ENCODE measurements around the gene ATP9A.

Gene ATP9A

GRCh38 chr20:51738877-51739447 lies 29.2 kb downstream of the ATP9A start (continued):
- no peak for TF ChIP-seq ZNF211 (tag by site-specific recombination; IDR thresholded peaks at IDR 0.05; ENCODE audit: low read depth)
- TF ChIP-seq ZNF600 (tag by site-specific recombination; IDR thresholded peaks at IDR 0.05), result peak; percentile 97
- no peak for TF ChIP-seq ZNF132 (tag by site-specific recombination; IDR thresholded peaks at IDR 0.05; ENCODE audit: borderline replicate concordance)
- TF ChIP-seq ZNF488 (tag by site-specific recombination; IDR thresholded peaks at IDR 0.05), result no peak
- no peak for TF ChIP-seq GLI2 (tag by site-specific recombination; IDR thresholded peaks at IDR 0.05; ENCODE audit: borderline replicate concordance, low read depth)
- no peak for TF ChIP-seq ZNF426 (tag by site-specific recombination; IDR thresholded peaks at IDR 0.05)
- no peak for TF ChIP-seq ZIC2 (tag by site-specific recombination; IDR thresholded peaks at IDR 0.05)
- no peak for TF ChIP-seq ZNF623 (tag by site-specific recombination; IDR thresholded peaks at IDR 0.05)
- no peak for TF ChIP-seq ZNF701 (tag by site-specific recombination; IDR thresholded peaks at IDR 0.05)
- no peak for TF ChIP-seq ZNF221 (tag by site-specific recombination; IDR thresholded peaks at IDR 0.05; ENCODE audit: borderline replicate concordance)
- no peak for TF ChIP-seq ZNF174 (tag by site-specific recombination; IDR thresholded peaks at IDR 0.05)
- TF ChIP-seq IKZF3 (tag by site-specific recombination; IDR thresholded peaks at IDR 0.05), result no peak
- no peak for TF ChIP-seq ZNF202 (tag by site-specific recombination; IDR thresholded peaks at IDR 0.05; ENCODE audit: borderline replicate concordance)
- no peak for TF ChIP-seq ZNF223 (tag by site-specific recombination; IDR thresholded peaks at IDR 0.05)
- no peak for TF ChIP-seq ZNF354C (tag by site-specific recombination; IDR thresholded peaks at IDR 0.05; ENCODE audit: borderline replicate concordance, low read depth)
- no peak for TF ChIP-seq ZNF266 (tag by site-specific recombination; IDR thresholded peaks at IDR 0.05; ENCODE audit: low read depth)
- no peak for TF ChIP-seq ZNF10 (tag by site-specific recombination; IDR thresholded peaks at IDR 0.05)
- no peak for TF ChIP-seq ZNF2 (tag by site-specific recombination; IDR thresholded peaks at IDR 0.05)
- TF ChIP-seq SP7 (tag by site-specific recombination; IDR thresholded peaks at IDR 0.05), result peak; percentile 35; the same call in 1 of the 2 replicates
- TF ChIP-seq ZBTB49 (tag by site-specific recombination; IDR thresholded peaks at IDR 0.05; ENCODE audit: low read depth), result no peak
- TF ChIP-seq PRDM10 (tag by site-specific recombination; IDR thresholded peaks at IDR 0.05), result peak; percentile 38; the same call in 1 of the 2 replicates
- TF ChIP-seq ZEB2 (tag by site-specific recombination; IDR thresholded peaks at IDR 0.05), result no peak
- no peak for TF ChIP-seq PBX3 (CRISPR knock-in tag; IDR thresholded peaks at IDR 0.05)
- no peak for TF ChIP-seq ZNF596 (tag by site-specific recombination; IDR thresholded peaks at IDR 0.05)
- TF ChIP-seq HIC1 (tag by site-specific recombination; IDR thresholded peaks at IDR 0.05), result no peak
- TF ChIP-seq ZNF112 (tag by site-specific recombination; IDR thresholded peaks at IDR 0.05), result no peak
- no peak for TF ChIP-seq PRDM1 (tag by site-specific recombination; IDR thresholded peaks at IDR 0.05)
- TF ChIP-seq GLIS1 (tag by site-specific recombination; IDR thresholded peaks at IDR 0.05), result 0 out of 2 replicates have a peak, but pooled peaks have one; percentile 20
- no peak for TF ChIP-seq TCF7L2 (IDR thresholded peaks at IDR 0.05; ENCODE audit: borderline replicate concordance, low read depth, low read length)
- TF ChIP-seq ZXDB (tag by site-specific recombination; IDR thresholded peaks at IDR 0.05), result no peak
- no peak for TF ChIP-seq ZNF16 (tag by site-specific recombination; IDR thresholded peaks at IDR 0.05; ENCODE audit: low read depth)
- TF ChIP-seq FEZF1 (tag by site-specific recombination; IDR thresholded peaks at IDR 0.05), result no peak

All from HEK293 (cell line).